Thoracic aorta (tissue), 2 donors: ENCODE results near the gene ABHD10. TPM values are rescaled to one million over a fixed set of nuclear protein-coding genes. Genes with fewer than 3 reads are reported as not detected.

ENCODE experiments used
- ATAC-seq: fragments of 150-250 bp; one replicate; pipeline ENCODE4 v1.8.0; 2017; ENCODE audit warnings: low read depth; ENCODE audit not compliant: insufficient number of reproducible peaks, low FRiP score
- DNase-seq: peaks from one replicate; pipeline ENCODE4 v3.0.0-alpha.2; 2020; ENCODE audit warnings: low spot score
- H3K27ac ChIP-seq, 2 donors: fragments of 200-600 bp; sonication (generic); 1 replicate in 1 of 2; 2 replicates in 1 of 2; pipeline ENCODE4 v1.5.1; 2016; ENCODE audit warnings: mild to moderate bottlenecking in 2 of 2, moderate library complexity in 2 of 2
- H3K27me3 ChIP-seq: fragments of 200-600 bp; sonication (generic); replicated peaks from 2 replicates; pipeline ENCODE4 v1.6.0; 2016; ENCODE audit warnings: mild to moderate bottlenecking; ENCODE audit not compliant: insufficient read depth
- H3K36me3 ChIP-seq: fragments of 200-600 bp; sonication (generic); one replicate; pipeline ENCODE4 v1.5.1; 2016
- H3K4me1 ChIP-seq, 2 donors: fragments of 200-600 bp; sonication (generic); 1 replicate in 1 of 2; 2 replicates in 1 of 2; pipeline versions ENCODE4 v1.5.1 to v1.6.0; 2016; ENCODE audit warnings: low read depth in 2 of 2, mild to moderate bottlenecking in 1 of 2; ENCODE audit not compliant: control insufficient read depth in 1 of 2
- H3K4me3 ChIP-seq: fragments of 200-600 bp; sonication (generic); 2 replicates; pipeline ENCODE4 v1.5.1; 2016; ENCODE audit warnings: mild to moderate bottlenecking
- H3K9me3 ChIP-seq: fragments of 200-600 bp; sonication (generic); 2 replicates; pipeline ENCODE4 v1.5.1; 2016
- CTCF ChIP-seq: fragments of 200-600 bp; sonication (generic); IDR thresholded peaks from one replicate; pipeline ENCODE4 v1.5.1; 2019; ENCODE audit warnings: antibody characterized with exemption
- total RNA-seq, 2 donors: library from RNA; depleted of rRNA; stranded (reverse); fragments of >200 nt; gene quantifications; one replicate each; pipeline versions ENCODE4 v1.1.0 to v1.2.3, GENCODE V29; 2016

The ABHD10 gene
- total RNA-seq, 2 donors from 2014 or later = 9.6 to 13.2 TPM

- TF ChIP-seq CTCF = no peak
- Histone ChIP-seq H3K36me3 (no peaks in the 10 kb centered on the region), H3K4me3 (no peak overlapping the region), H3K9me3 (no peaks in the 10 kb centered on the region), H3K27ac (no peak overlapping the region), H3K4me1 (peaks cover 5 to 16% of the 10 kb centered on the region in 2 donors), H3K27me3 (no peaks in the 10 kb centered on the region)
- ATAC-seq (no peak), DNase-seq (no peak)
Measured at GRCh38 chr3:112004187-112004586, 25.4 kb downstream of the ABHD10 start.

DNA sequence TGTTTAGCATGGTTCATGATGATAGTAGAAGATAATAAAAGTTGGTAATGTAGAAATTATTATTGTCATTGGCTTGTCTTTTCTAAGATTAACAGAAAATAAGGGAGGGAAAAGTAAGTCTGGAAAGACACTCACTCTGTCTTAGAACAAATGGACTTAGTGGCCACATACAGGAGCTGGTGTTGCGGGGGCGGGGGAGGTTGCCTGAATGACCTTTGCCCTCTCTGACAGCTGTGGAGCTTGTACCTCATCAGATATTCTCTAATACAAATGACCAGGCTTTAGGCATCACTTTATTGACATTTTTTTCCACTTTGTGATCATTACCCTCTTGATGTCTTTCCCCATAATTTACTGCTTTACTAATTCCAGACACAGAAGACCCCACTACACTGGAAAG lies 25.8 kb downstream of the ABHD10 start:
- H3K27me3 ChIP-seq = no peaks in the 10 kb centered on the region
- DNase-seq = no peak
- no peak overlapping the region for H3K4me3 ChIP-seq
- H3K36me3 ChIP-seq = no peaks in the 10 kb centered on the region
- no peak for ATAC-seq
- H3K4me1 ChIP-seq = peaks cover 3 to 13% of the 10 kb centered on the region in 2 donors
- no peaks in the 10 kb centered on the region for H3K9me3 ChIP-seq
- no peak for TF ChIP-seq CTCF
- no peak overlapping the region for H3K27ac ChIP-seq

DNA sequence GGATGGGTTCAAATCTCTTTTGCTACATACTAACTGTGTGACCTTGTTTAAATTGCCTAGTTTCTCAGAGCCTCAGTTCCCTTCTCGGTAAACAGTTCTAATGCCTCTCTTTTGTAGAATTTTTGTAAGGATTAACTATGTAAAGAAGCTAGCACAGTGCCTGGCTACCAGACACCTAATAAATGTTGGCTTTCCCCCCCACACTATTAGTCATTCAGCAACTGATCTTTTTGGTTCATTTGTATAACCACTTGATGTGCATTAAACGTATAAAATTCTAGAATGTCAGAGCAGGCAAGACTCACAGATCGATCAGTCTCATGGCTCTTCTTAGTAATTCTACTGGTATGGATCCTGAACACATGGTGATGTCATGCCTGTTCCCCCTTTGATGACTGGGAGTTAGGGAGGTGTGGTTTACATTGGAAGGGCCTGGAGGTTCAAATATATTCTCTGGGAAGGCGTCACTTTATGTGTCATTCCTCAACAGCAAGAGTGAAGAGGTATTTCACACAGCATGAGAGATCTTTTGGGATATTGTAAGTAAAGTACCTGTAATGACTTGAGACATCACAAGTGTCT lies 26.4 kb downstream of the ABHD10 start:
- ATAC-seq (no peak), DNase-seq (no peak)
- Histone ChIP-seq H3K9me3 (no peaks in the 10 kb centered on the region), H3K4me1 (peaks cover 3 to 13% of the 10 kb centered on the region in 2 donors), H3K27me3 (no peaks in the 10 kb centered on the region), H3K27ac (no peak overlapping the region), H3K4me3 (no peak overlapping the region), H3K36me3 (no peaks in the 10 kb centered on the region)
- TF ChIP-seq CTCF = no peak

GRCh38 chr3:112007633-112008032 lies 28.8 kb downstream of the ABHD10 start:
- no peaks in the 10 kb centered on the region for H3K27me3 ChIP-seq
- H3K36me3 ChIP-seq = no peaks in the 10 kb centered on the region
- H3K9me3 ChIP-seq = no peaks in the 10 kb centered on the region
- H3K27ac ChIP-seq = no peak overlapping the region
- H3K4me3 ChIP-seq = no peak overlapping the region
- H3K4me1 ChIP-seq = peaks cover 3 to 30% of the 10 kb centered on the region in 2 donors
- TF ChIP-seq CTCF = no peak
- DNase-seq (no peak), ATAC-seq (no peak)

GRCh38 chr3:112009670-112010069 lies 30.8 kb downstream of the ABHD10 start:
- ATAC-seq = no peak
- peaks cover 3 to 38% of the 10 kb centered on the region in 2 donors for H3K4me1 ChIP-seq
- H3K9me3 ChIP-seq = no peaks in the 10 kb centered on the region
- H3K27ac ChIP-seq = no peak overlapping the region
- TF ChIP-seq CTCF = no peak
- no peak overlapping the region for H3K4me3 ChIP-seq
- no peaks in the 10 kb centered on the region for H3K36me3 ChIP-seq
- H3K27me3 ChIP-seq = no peaks in the 10 kb centered on the region
- no peak for DNase-seq
